ENCODE measurements around the gene CAVIN2.
"Not testable (repeated sequence)": the region's sequence is repeated elsewhere in the genome, so short reads cannot be mapped to it uniquely, and the experiment has no call there.

The CAVIN2 gene

DNA sequence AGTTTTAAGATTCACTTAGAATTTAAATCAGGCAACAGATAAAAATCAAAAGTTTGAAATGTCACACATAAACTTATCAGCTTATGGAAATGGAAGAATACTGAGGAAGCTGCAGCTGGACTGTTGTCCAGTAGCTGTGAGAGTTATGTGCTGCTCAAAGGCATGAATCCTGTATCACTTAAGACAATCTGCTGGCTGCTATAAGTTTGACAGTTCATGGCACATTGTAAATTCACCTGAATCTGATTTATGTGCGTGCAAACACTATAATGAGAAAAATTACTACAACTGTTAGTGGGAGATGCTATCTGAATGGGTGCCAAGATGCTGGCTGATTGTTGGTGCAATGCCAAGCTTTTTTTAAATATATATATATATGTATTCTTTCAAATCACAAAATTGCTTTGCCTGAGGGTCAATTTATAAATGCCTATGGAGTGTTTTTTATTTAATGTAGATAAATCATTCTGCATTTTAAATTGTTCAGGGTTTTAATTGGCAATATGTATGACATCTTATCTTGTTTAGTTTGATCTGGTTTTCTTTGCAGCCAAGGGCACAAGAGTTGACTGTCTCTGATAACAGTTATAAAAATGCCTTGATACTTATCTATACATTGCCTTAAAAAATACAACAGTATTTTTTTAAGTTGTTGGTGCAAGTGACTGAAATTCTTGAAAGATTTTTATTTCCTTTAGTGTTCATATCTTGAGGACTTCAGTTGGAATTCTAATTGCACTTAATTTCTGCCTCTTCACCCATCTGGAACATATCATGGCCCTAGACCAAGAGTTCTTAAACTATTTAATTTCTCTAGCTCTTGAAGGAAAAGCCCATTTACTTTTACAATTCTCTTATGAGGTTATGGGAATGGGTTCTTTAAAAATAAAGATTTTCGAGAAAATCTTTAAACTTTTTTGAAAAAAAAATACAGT is 48.7 kb downstream of the CAVIN2 start:
- no peak for DNase-seq

DNA sequence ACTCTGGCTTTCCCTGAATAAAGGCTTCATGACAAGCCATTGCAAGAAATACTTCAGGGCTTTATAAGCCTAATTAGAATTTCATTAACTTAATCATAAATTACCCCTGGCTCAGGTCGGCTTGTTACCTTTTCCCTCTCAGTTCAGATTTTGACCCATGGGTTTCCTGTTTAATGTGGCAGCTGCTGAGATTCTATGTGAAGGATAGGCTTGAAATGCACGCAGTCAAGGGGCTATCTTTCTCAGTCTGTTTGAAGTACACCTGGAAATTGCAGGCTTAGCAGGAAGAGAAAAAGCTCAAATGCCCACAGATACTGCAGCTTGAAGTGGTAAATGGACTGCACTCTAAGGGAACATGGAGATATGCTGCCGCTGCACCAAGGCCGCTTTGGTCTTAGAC is 49.4 kb downstream of the CAVIN2 start:
- no peak for DNase-seq

- no peak for DNase-seq
These were observed 51.2 kb downstream of the CAVIN2 start for GRCh38 chr2:191795715-191796114.

DNA sequence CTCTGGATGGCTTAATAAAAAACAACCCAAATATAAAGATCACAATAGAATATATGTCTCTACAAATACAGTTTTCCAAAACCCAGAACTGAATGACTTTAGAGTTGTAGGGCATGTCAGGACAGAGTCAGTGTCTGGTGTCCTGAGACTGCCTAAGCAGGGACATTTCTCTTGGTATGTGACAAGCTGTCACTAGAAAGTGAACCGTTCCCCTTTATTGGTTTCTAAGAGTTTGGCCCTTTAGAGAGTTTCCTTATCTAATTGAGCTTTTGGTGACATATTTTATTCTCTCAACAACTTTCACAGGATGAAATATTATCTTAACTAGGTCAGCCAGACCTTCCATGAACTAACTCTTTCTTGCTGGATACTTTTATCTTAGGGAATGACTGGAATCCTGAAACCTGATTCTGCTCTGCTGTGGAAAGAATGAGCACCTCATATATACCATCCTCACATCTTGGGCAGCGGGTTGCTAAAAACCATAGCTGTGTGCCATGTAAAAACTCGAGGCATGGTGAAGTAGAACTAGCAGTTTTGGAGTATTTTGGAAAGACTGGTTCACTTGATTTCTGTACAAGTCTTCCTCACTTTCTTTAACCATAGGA is 54.8 kb downstream of the CAVIN2 start:
- no peak for DNase-seq

DNA sequence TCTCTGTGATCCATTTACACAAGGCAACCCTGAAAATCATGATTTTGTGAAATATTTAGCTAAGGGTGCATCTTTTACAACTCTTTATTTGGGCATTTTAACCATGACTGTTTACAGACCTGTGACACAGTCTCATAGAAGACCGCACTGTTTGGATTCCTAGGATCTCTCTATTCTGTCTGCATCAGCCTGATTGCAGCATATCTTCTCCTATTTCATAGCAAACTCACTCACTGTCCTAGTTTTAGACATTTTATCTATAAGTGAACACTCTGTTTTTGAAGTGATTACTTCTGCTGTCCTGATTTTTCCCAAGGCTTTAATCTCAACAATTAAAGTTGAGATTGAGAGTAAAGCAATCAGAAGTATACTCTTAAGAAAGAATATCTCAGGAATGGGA is 56.2 kb downstream of the CAVIN2 start:
- no peak for DNase-seq

DNA sequence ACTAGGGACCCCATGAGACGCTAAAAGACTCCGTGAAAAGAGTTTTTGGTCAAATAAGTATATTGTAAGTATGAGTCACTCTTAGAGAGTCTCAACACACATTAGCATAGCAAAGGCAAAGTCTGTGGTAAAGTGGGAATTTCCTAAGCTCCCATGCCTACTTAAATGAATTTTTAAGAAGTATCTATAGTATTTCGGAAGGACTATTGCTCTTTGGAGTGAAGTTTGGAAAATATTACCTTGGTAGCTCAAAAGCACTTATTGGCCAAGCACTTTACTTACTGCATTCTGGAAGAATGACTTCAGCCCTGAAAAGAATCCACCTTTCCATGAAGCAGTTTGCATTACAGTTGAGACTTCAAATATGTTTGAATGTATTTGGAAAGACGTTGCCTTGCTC is 57.1 kb downstream of the CAVIN2 start:
- no peak for DNase-seq

DNA sequence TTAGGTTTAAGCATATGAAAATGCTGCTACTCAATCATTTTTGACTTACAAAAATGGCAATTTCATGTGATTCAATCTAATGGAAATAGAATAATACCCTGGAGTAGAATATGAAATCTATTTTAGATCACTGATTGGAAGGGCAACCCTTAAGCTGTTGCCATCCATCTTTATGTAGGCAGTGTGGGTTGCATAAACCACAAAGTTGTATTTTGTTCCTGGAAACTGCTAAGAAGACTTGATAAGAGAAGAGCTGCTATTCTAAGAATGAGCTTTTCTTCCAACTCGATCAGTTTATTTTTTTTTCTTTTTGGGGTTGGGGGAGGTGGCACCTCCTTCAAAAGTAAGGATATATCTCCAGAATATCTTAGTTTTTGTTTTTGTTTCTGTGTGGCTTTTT is 60.2 kb downstream of the CAVIN2 start:
- no peak for DNase-seq

GRCh38 chr2:191785651-191786050 is 61.2 kb downstream of the CAVIN2 start:
- DNase-seq: not testable (repeated sequence)
